B cell (primary cell): ENCODE data around the gene MORN1. TPM values are rescaled to one million over a fixed set of nuclear protein-coding genes. Genes with fewer than 3 reads are reported as not detected.
A peak's percentile ranks its signal among the peaks of the same experiment; 100 is the strongest.

ENCODE experiments used
- ATAC-seq: fragments of 200-7000 bp; cut with Tn5 transposase; one replicate; pipeline ENCODE4 v1.10.0; 2021; ENCODE audit warnings: low read depth, mild to moderate bottlenecking, moderate number of reproducible peaks, moderate library complexity
- CTCF ChIA-PET: fragments of 350-600 bp; sonication (Branson Sonifier 250); formaldehyde crosslinking; loops from one replicate; lab custom pipeline; 2021; ENCODE audit warnings: antibody characterized with exemption, inconsistent platforms; lab: Charles Lee
- POLR2A ChIA-PET: fragments of 350-600 bp; sonication (Branson Sonifier 250); formaldehyde crosslinking; loops from one replicate; lab custom pipeline; 2021; ENCODE audit warnings: antibody characterized with exemption; lab: Charles Lee
- DNase-seq: peaks from one replicate; pipeline ENCODE4 v3.0.0; 2013
- H2AFZ ChIP-seq: 2 replicates; pipeline ENCODE4 v1.6.1; 2012; ENCODE audit warnings: mild to moderate bottlenecking, low read depth, low read length; ENCODE audit not compliant: insufficient read depth, poor library complexity, severe bottlenecking
- H3K27ac ChIP-seq, 2 donors: 1 replicate in 1 of 2; 2 replicates in 1 of 2; pipeline ENCODE4 v1.5.1; 2012 to 2013; ENCODE audit warnings: low read length in 2 of 2, mild to moderate bottlenecking in 2 of 2, moderate library complexity in 1 of 2
- H3K27me3 ChIP-seq, 4 experiments: fragments of 200-600 bp in 1 of 4; sonication (generic) in 1 of 4; replicated peaks in 1 of 4; 1 replicate in 2 of 4; 2 replicates in 2 of 4; pipeline versions ENCODE4 v1.6.1 to v1.7.0; 2013 to 2016; ENCODE audit warnings: low read length in 3 of 4, mild to moderate bottlenecking in 2 of 4, mixed read lengths in 1 of 4, moderate library complexity in 1 of 4; ENCODE audit not compliant: insufficient read depth in 4 of 4, control insufficient read depth in 3 of 4; ENCODE audit errors: control extremely low read depth in 1 of 4
- H3K36me3 ChIP-seq, 2 experiments: replicated peaks in 1 of 2; 1 replicate in 1 of 2; 2 replicates in 1 of 2; pipeline versions ENCODE4 v1.6.1 to v1.7.1; 2013; ENCODE audit warnings: low read length in 1 of 2; ENCODE audit not compliant: insufficient read depth in 2 of 2, control insufficient read depth in 1 of 2; ENCODE audit errors: control extremely low read depth in 1 of 2, extremely low read depth in 1 of 2
- H3K4me1 ChIP-seq, 2 donors: fragments of 200-600 bp in 1 of 2; sonication (generic) in 1 of 2; 1 replicate in 1 of 2; 2 replicates in 1 of 2; pipeline versions ENCODE4 v1.5.1 to v1.6.1; 2013 to 2017; ENCODE audit warnings: low read length in 2 of 2; ENCODE audit not compliant: control insufficient read depth in 2 of 2, insufficient read depth in 2 of 2
- H3K4me2 ChIP-seq: replicated peaks from 2 replicates; pipeline ENCODE3; 2012; ENCODE audit warnings: mild to moderate bottlenecking, low read depth, low read length; ENCODE audit not compliant: poor library complexity, severe bottlenecking
- H3K4me3 ChIP-seq, 5 experiments: fragments of 200-600 bp in 1 of 5; sonication (generic) in 1 of 5; 1 replicate in 3 of 5; 2 replicates in 2 of 5; pipeline versions ENCODE4 v1.5.1 to v1.7.0; 2011 to 2016; ENCODE audit warnings: low read length in 4 of 5, mild to moderate bottlenecking in 4 of 5, low read depth in 2 of 5, control low read depth in 1 of 5, moderate library complexity in 1 of 5; ENCODE audit not compliant: insufficient read depth in 1 of 5; ENCODE audit errors: control extremely low read depth in 1 of 5, extremely low read depth in 1 of 5
- H3K79me2 ChIP-seq: fragments of 200-600 bp; sonication (generic); one replicate; pipeline ENCODE4 v1.6.0; 2016; ENCODE audit warnings: low read length; ENCODE audit not compliant: control insufficient read depth, insufficient read depth
- H3K9ac ChIP-seq: fragments of 200-600 bp; sonication (generic); 2 replicates; pipeline ENCODE4 v1.6.1; 2017; ENCODE audit warnings: mild to moderate bottlenecking, low read length, moderate library complexity
- H3K9me3 ChIP-seq, 3 donors: one replicate each; pipeline versions ENCODE4 v1.6.1 to v1.7.1; 2013; ENCODE audit warnings: low read length in 2 of 3; ENCODE audit not compliant: control insufficient read depth in 2 of 3, insufficient read depth in 1 of 3; ENCODE audit errors: control extremely low read depth in 1 of 3
- H4K20me1 ChIP-seq: 2 replicates; pipeline ENCODE4 v1.6.0; 2012; ENCODE audit warnings: mild to moderate bottlenecking, low read length; ENCODE audit not compliant: insufficient read depth, control insufficient read depth, poor library complexity, severe bottlenecking
- H3K27ac Mint-ChIP-seq: one replicate; pipeline ENCODE4 v1.8.0; 2021; ENCODE audit warnings: mixed read lengths
- H3K27me3 Mint-ChIP-seq: one replicate; pipeline ENCODE4 v1.8.0; 2021; ENCODE audit warnings: mixed read lengths
- H3K4me1 Mint-ChIP-seq: one replicate; pipeline ENCODE4 v1.8.0; 2021; ENCODE audit warnings: mixed read lengths
- H3K4me3 Mint-ChIP-seq: one replicate; pipeline ENCODE4 v1.8.0; 2021; ENCODE audit warnings: mixed read lengths
- H3K9me3 Mint-ChIP-seq: one replicate; pipeline ENCODE4 v1.8.0; 2022; ENCODE audit warnings: mixed read lengths; ENCODE audit not compliant: insufficient read depth
- EZH2 ChIP-seq: IDR thresholded peaks from 2 replicates; pipeline ENCODE4 v1.6.1; 2012; ENCODE audit warnings: borderline replicate concordance, low read depth, mild to moderate bottlenecking, moderate library complexity, low read length; ENCODE audit not compliant: insufficient read depth, poor library complexity, severe bottlenecking
- WGBS: methylation state at CpG from one replicate; pipeline ENCODE4 v1.1.5; 2013; ENCODE audit warnings: missing lambda C conversion rate; ENCODE audit not compliant: insufficient coverage; 5-methylcytosine and 5-hydroxymethylcytosine counted together
- intact Hi-C: fragments of 100-400 bp; cut with micrococcal nuclease; formaldehyde crosslinking; loops from one replicate; pipeline ENCODE4 v1.10.0; 2022
- polyA plus RNA-seq: library from polyadenylated mRNA; depleted of rRNA; stranded (reverse); fragments of >200 nt; gene quantifications from 2 replicates; pipeline ENCODE4 v1.2.3, GENCODE V29; 2012
- total RNA-seq, 2 donors: library from RNA; stranded (reverse); fragments of 120-200 nt in 1 of 2; gene quantifications; 1 replicate in 1 of 2; 2 replicates in 1 of 2; pipeline versions ENCODE4 v1.2.3 to v1.2.4, GENCODE V29; 2013 to 2022
- TF ChIP-seq, protein P1 (sequence below): fragments of 200-600 bp; IDR thresholded peaks from one replicate; pipeline ENCODE4 v1.8.0; 2022; ENCODE audit warnings: antibody characterized with exemption, mild to moderate bottlenecking

MORN1 gene
- total and polyA plus RNA-seq, 2 donors (not counting 1 experiment from before 2014, with no cell fraction given), result 10.2 to 32.6 TPM

DNA sequence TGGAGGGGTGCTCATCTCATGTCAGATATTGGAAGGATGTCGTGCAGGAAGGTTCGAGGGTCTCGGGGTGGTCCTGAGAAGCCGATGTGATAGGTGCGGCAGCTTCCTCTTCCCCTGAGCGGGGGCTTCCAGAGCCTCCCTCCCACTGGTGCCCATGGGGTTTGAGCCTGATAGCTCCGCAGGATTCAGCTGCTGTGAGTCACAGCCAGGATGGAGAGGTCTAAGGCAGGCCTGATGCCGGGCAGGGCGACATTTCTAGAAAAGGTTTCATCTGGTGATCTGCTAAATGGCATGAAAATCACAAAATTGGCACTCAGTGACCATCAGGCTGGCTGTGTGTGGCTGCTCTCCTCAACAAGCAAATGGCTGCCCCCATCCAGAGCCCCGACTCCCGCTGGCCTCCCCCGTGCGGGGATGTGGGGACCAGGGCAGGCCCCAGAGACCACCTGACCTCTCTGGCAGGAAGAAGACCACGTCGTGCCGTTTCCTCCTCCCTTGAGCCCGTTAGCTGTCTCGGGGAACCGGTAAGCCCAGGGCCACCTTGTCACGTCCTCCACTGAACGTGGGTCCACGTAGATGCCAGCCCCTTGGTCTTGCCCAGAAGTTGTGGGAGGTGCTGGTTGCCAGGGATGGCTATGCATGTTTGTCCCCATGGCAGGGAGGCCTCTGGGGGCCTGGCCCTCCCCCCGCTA is 97.2 kb downstream of the MORN1 start:
- DNase-seq, result no peak
- H3K4me2 ChIP-seq, result peak overlapping the region; percentile 32
- no peak overlapping the region for H3K4me3 Mint-ChIP-seq
- no peak overlapping the region for H3K9ac ChIP-seq
- H3K27me3 Mint-ChIP-seq, result no peaks in the 10 kb centered on the region
- H3K4me1 Mint-ChIP-seq, result peaks cover 81% of the 10 kb centered on the region
- peaks cover 98% of the 10 kb centered on the region for H3K79me2 ChIP-seq
- no peaks in the 10 kb centered on the region for H3K9me3 ChIP-seq
- intact Hi-C loops, result no loop called here
- no peak for ATAC-seq
- peak overlapping the region; percentile 20 for H3K27ac Mint-ChIP-seq
- peaks cover 67% of the 10 kb centered on the region for H4K20me1 ChIP-seq
- WGBS, result 59% methylated on average over 23 of the region's 23 CpGs
- H2AFZ ChIP-seq, result no peak overlapping the region
- H3K4me1 ChIP-seq, result peaks cover 59 to 78% of the 10 kb centered on the region in 2 donors
- H3K36me3 ChIP-seq, result peaks cover 0 to 7% of the 10 kb centered on the region in 2 experiments
- H3K27me3 ChIP-seq, result no peaks in the 10 kb centered on the region
- H3K9me3 Mint-ChIP-seq, result no peaks in the 10 kb centered on the region
- ChIA-PET CTCF (interaction anchor here (1.1 kb wide), 1 partner anchor 60 kb away, joined by 3 read pairs; no protein-coding TSS in a partner anchor), POLR2A (interaction anchor here (0.6 to 1.0 kb wide), 2 partner anchors 39 to 254 kb away, joined by 3 read pairs; no protein-coding TSS in a partner anchor)
- TF ChIP-seq EZH2, result no peak
- TF ChIP-seq, protein P1, sequence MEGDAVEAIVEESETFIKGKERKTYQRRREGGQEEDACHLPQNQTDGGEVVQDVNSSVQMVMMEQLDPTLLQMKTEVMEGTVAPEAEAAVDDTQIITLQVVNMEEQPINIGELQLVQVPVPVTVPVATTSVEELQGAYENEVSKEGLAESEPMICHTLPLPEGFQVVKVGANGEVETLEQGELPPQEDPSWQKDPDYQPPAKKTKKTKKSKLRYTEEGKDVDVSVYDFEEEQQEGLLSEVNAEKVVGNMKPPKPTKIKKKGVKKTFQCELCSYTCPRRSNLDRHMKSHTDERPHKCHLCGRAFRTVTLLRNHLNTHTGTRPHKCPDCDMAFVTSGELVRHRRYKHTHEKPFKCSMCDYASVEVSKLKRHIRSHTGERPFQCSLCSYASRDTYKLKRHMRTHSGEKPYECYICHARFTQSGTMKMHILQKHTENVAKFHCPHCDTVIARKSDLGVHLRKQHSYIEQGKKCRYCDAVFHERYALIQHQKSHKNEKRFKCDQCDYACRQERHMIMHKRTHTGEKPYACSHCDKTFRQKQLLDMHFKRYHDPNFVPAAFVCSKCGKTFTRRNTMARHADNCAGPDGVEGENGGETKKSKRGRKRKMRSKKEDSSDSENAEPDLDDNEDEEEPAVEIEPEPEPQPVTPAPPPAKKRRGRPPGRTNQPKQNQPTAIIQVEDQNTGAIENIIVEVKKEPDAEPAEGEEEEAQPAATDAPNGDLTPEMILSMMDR, result no peak
- no peak overlapping the region for H3K4me3 ChIP-seq
- H3K27ac ChIP-seq, result peak overlapping the region in 1 of 2 donors; percentile 29
